ENCODE data around the gene NPIPB4. TPM values are rescaled to one million over a fixed set of nuclear protein-coding genes. Genes with fewer than 3 reads are reported as not detected.
"Not testable (repeated sequence)": the region's sequence is repeated elsewhere in the genome, so short reads cannot be mapped to it uniquely, and the experiment has no call there.

Gene NPIPB4
- 100 to 1,000 TPM; 196 to 272 TPM for total RNA-seq

DNA sequence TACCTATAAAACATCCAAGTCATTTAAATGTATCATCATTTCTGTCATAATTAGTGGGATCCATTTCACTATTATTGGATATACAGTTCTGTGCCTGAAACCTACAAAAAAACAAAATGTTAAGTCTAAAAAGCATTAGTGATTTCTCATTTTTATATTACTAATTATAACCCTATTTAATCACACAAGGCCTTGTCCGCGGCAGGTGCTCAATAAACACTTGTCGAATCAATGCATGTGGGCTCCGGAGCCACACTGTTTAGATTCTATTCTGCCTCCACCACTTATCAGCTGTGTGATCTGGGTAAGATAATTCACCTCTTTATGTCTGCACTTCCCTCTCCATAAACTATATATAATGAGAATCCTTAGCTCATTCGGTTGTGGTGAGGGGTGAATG is at the start of gene NPIPB4:
Gene NPIPB4 (minus strand): TSS at position 101 of the 400 bp plus-strand sequence. CDS start 378 bp downstream, outside the sequence.
- ATAC-seq; CTCF ChIA-PET; H3K4me3 Mint-ChIP-seq; H3K9me3 Mint-ChIP-seq (ENCODE audit: low read depth); DNase-seq; H3K4me1 Mint-ChIP-seq; H3K27ac Mint-ChIP-seq; H3K27me3 Mint-ChIP-seq; H3K36me3 Mint-ChIP-seq: not testable (repeated sequence)

DNA sequence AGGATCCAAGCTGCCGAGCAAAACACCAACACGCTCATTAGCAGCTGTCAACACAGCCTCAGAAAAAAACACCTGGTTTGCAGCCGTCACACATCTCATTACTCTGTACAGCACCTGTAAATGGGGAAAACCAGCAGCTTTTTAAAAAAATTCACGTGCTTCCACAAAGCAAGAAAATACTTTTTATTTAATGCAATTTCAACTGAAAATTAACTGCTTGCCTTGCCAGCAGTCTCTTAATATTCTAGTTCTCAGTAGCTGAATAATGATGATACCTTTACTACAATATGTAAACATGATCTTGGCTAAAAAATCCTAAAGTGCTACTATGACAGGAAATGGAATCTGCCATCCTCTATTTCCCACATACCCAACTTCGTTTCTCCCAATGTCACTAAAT is 41.4 kb upstream of the NPIPB4 start:
- H3K27me3 Mint-ChIP-seq; H3K4me1 Mint-ChIP-seq; ATAC-seq; DNase-seq; H3K36me3 Mint-ChIP-seq; H3K27ac Mint-ChIP-seq; H3K9me3 Mint-ChIP-seq (ENCODE audit: low read depth); CTCF ChIA-PET; H3K4me3 Mint-ChIP-seq: not testable (repeated sequence)

DNA sequence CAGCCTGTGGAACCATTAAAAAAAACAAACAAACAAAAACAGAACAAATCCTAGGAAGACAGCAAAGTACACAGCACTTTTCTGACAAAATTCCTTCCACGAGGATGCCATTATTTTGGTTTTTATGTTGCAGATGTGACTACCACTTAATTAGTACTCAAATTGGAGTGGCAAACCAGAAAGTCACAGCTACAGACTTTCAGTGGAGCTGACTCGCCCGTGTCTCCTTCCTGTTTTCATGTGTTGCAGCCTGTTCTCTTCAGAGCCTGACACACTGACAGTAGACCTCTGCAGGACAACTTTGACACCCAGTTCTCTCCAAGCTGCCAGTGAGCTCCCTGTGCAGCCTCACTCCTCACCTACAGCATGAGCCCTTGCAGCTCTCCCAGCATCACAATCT is 24.4 kb upstream of the NPIPB4 start:
- DNase-seq: peak; percentile 49
- H3K27ac Mint-ChIP-seq; H3K27me3 Mint-ChIP-seq; H3K4me3 Mint-ChIP-seq; H3K36me3 Mint-ChIP-seq; ATAC-seq; H3K9me3 Mint-ChIP-seq (ENCODE audit: low read depth); CTCF ChIA-PET; H3K4me1 Mint-ChIP-seq: not testable (repeated sequence)

DNA sequence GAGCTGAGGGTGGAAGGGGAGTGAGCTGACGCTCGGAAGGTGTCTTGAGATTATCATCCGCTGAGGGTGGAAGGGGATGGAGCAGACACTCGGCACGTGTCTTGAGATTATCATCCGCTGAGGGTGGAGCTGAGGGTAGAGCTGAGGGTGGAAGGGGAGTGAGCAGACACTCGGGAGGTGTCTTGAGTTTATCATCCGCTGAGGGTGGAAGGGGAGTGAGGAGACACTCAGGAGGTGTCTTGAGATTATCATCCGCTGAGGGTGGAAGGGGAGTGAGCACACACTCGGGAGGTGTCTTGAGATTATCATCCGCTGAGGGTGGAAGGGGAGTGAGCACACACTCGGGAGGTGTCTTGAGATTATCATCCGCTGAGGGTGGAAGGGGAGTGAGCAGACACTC is 20.4 kb downstream of the NPIPB4 start:
- H3K27me3 Mint-ChIP-seq; H3K4me1 Mint-ChIP-seq; CTCF ChIA-PET; H3K9me3 Mint-ChIP-seq (ENCODE audit: low read depth); H3K4me3 Mint-ChIP-seq; H3K36me3 Mint-ChIP-seq; H3K27ac Mint-ChIP-seq; DNase-seq; ATAC-seq: not testable (repeated sequence)

DNA sequence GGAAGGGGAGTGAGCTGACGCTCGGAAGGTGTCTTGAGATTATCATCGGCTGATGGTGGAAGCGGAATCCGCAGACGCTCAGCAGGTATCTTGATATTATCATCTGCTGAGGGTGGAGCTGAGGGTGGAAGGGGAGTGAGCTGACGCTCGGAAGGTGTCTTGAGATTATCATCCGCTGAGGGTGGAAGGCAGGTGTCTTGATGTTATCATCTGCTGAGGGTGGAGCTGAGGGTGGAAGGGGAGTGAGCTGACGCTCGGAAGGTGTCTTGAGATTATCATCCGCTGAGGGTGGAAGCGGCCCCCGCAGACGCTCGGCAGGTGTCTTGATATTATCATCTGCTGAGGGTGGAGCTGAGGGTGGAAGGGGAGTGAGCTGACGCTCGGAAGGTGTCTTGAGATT is 21.2 kb downstream of the NPIPB4 start:
- ATAC-seq; CTCF ChIA-PET; H3K4me3 Mint-ChIP-seq; H3K27me3 Mint-ChIP-seq; H3K27ac Mint-ChIP-seq; DNase-seq; H3K9me3 Mint-ChIP-seq (ENCODE audit: low read depth); H3K4me1 Mint-ChIP-seq; H3K36me3 Mint-ChIP-seq: not testable (repeated sequence)

DNA sequence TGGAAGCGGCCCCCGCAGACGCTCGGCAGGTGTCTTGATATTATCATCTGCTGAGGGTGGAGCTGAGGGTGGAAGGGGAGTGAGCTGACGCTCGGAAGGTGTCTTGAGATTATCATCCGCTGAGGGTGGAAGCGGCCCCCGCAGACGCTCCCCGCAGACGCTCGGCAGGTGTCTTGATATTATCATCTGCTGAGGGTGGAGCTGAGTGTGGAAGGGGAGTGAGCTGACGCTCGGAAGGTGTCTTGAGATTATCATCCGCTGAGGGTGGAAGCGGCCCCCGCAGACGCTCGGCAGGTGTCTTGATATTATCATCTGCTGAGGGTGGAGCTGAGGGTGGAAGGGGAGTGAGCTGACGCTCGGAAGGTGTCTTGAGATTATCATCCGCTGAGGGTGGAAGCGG is 21.8 kb downstream of the NPIPB4 start:
- H3K4me3 Mint-ChIP-seq; H3K27me3 Mint-ChIP-seq; H3K36me3 Mint-ChIP-seq; DNase-seq; H3K9me3 Mint-ChIP-seq (ENCODE audit: low read depth); ATAC-seq; H3K27ac Mint-ChIP-seq; CTCF ChIA-PET; H3K4me1 Mint-ChIP-seq: not testable (repeated sequence)

DNA sequence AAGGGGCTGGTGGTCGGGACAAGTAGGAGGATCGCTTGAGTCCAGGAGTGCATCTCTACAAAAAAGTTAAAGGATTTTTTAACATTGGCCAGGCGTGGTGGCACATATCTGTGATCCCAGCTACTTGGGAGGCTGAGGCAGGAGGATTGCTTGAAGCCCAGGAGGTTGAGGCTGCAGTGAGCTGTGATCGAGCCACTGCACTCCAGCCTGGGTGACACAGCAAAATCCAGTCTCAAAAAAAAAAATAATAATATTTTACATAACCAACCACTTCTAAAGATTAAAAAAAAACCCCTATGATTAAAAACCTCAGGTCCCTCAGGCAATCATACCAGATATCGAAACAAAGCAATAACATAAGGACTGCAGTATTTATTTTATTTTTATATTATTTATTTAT is 23.3 kb downstream of the NPIPB4 start:
- H3K36me3 Mint-ChIP-seq; H3K27me3 Mint-ChIP-seq; H3K9me3 Mint-ChIP-seq (ENCODE audit: low read depth); CTCF ChIA-PET; ATAC-seq; DNase-seq; H3K27ac Mint-ChIP-seq; H3K4me3 Mint-ChIP-seq; H3K4me1 Mint-ChIP-seq: not testable (repeated sequence)

DNA sequence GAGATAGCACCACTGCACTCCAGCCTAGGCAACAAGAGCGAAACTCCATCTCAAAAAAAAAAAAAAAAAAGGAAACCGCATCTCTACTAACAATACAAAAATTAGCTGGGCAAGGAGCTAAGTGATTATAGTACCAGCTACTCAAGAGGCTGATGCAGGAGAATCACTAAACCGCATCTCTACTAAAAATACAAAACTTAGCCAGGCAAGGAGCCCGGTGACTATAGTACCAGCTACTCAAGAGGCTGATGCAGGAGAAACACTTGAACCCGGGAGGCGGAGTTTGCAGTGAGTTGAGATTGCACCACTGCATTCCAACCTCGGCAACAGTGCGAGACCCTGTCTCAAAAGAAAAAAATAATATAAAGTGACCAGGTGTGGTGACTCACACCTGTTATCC is 27.6 kb downstream of the NPIPB4 start:
- H3K27me3 Mint-ChIP-seq; H3K4me3 Mint-ChIP-seq; H3K4me1 Mint-ChIP-seq; H3K27ac Mint-ChIP-seq; DNase-seq; H3K9me3 Mint-ChIP-seq (ENCODE audit: low read depth); ATAC-seq; H3K36me3 Mint-ChIP-seq; CTCF ChIA-PET: not testable (repeated sequence)

DNA sequence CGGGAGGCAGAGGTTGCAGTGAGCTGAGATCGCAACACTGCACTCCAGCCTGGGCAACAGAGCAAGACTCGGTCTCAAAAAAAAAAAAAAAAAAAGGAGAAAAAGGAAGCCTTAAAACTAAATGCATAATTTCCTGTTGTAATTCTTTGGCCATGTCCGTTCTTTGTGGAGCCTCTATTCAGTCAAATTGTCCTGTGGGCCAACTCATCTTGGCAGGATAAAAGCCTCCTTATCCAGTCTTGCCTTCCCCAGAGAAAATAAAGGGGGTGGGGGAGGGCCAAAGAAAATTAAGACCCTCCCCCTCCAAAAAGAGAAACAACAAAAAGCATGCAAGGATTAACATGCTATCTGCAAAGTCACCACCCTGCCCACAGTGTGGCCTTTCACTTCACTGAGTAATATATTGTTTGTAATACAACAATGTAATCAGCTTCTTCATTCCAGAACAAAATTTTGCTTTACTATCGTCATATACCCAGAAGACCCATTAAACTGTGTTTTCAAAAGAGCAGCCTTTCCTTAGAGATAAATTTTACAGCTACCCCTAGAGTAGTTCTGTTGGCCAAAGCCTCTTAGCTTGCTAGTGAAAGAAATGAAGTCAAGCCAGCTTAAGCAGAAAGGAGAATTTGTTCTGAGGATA is 31.4 kb downstream of the NPIPB4 start:
- H3K27me3 Mint-ChIP-seq; H3K36me3 Mint-ChIP-seq; H3K27ac Mint-ChIP-seq; H3K4me1 Mint-ChIP-seq; ATAC-seq; CTCF ChIA-PET; H3K4me3 Mint-ChIP-seq; DNase-seq; H3K9me3 Mint-ChIP-seq (ENCODE audit: low read depth): not testable (repeated sequence)

DNA sequence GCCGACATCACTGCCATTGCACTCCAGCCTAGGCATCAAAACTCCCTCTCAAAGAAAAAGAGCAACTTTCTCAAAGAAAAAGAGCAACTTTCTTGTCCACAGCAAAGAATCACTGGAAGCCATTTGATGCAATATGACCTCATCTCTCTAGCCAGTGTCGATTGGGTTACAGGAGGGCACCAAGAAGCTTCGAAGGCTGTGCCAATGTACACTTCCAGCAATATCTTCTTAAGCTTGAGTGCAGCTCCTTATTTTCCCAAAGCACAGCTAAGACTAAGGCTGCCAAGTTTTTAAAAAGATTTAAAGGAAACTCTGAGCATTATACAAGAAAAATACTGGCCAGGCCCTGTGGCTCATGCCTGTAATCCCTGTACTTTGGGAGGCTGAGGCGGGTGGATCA is 32.0 kb downstream of the NPIPB4 start:
- DNase-seq; H3K9me3 Mint-ChIP-seq (ENCODE audit: low read depth); ATAC-seq; H3K4me1 Mint-ChIP-seq; H3K27ac Mint-ChIP-seq; CTCF ChIA-PET; H3K27me3 Mint-ChIP-seq; H3K4me3 Mint-ChIP-seq; H3K36me3 Mint-ChIP-seq: not testable (repeated sequence)

DNA sequence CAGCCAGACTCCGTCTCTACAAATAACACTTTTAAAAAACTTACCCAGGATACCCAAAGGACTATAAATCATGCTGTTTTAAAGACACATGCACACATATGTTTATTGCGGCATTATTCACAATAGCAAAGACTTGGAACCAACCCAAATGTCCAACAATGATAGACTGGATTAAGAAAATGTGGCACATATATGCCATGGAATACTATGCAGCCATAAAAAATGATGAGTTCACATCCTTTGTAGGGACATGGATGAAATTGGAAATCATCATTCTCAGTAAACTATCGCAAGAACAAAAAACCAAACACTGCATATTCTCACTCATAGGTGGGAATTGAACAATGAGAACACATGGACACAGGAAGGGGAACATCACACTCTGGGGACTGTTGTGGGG is 34.3 kb downstream of the NPIPB4 start:
- H3K36me3 Mint-ChIP-seq; H3K9me3 Mint-ChIP-seq (ENCODE audit: low read depth); DNase-seq; CTCF ChIA-PET; H3K27me3 Mint-ChIP-seq; ATAC-seq; H3K4me3 Mint-ChIP-seq; H3K27ac Mint-ChIP-seq: not testable (repeated sequence)
- H3K4me1 Mint-ChIP-seq: peaks cover 18% of the 10 kb centered on the region

DNA sequence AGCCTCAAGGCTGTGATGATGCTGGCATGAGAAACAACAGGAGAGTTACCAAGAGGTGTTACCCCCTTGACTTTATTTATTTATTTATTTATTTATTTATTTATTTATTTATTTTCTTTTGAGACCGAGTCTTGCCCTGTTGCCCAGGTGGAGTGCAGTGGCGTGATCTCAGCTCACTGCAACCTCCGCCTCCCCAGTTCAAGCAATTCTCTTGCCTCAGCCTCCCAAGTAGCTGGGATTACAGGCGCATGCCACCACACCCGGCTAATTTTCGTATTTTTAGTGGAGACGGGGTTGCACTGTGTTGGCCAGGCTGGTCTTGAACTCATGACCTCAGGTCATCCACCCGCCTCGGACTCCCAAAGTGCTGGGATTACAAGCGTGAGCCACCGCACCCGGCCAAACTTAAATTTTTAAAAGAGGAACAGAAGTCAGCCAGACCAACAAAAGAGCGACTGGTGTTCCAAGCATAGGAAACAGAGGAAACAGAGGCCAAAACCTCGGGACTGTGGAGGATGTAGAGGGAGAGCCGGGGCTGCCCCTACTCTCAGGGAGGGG is 36.6 kb downstream of the NPIPB4 start:
- ATAC-seq; H3K27me3 Mint-ChIP-seq; H3K36me3 Mint-ChIP-seq; DNase-seq; H3K9me3 Mint-ChIP-seq (ENCODE audit: low read depth): not testable (repeated sequence)
- H3K4me3 Mint-ChIP-seq: peak overlapping the region; percentile 86
- peak overlapping the region; percentile 95 for H3K27ac Mint-ChIP-seq
- CTCF ChIA-PET: interaction anchor here (1.6 to 1.7 kb wide), 2 partner anchors 114 to 257 kb away, joined by 4 to 5 read pairs; no protein-coding TSS in a partner anchor
- H3K4me1 Mint-ChIP-seq: peaks cover 22% of the 10 kb centered on the region

DNA sequence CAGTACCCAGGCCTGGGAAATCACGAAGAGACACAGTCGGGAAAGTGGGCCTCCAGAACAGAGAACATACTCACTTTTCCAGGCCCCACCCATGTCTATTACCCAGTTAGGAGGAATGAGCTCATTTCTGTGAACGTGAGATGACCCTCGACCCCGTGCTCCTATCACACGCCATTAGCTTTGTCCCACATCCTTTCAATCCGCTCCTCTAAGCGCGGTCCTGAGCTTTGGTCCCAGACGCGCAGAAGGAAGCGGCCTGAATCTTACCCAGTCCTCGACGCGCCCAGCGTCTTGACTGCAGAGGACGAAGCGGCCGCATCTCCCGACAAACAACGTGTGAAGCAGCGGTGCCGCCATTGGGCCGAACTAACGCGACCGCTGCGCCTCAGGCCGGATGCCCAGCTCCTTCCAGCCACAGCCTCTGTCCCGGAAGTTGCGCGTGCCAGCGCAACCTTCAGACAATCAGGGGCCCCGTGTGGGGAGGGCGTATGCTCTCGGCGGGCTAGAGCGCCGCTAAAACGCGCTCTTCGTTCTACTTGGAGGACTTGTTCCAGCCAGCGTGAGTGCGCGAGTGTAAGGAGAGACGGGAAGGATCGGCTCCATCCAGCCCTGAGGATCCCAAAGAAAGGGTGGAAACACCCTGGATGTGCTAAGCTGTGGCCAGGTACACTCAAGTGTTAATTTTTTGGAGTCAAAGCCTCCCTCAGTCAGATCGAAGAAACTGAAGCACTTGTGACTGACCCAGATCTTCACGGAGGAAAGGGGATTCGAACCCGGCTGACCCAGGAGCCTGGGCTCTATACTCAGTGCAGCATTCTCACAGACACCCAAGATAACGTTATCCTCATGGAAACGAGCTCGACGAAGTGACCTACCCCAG is 37.3 kb downstream of the NPIPB4 start:
- peak overlapping the region; percentile 86 for H3K4me3 Mint-ChIP-seq
- ATAC-seq: peak; percentile 99
- not testable (repeated sequence) for H3K27me3 Mint-ChIP-seq; H3K9me3 Mint-ChIP-seq (ENCODE audit: low read depth); H3K36me3 Mint-ChIP-seq
- CTCF ChIA-PET: interaction anchor here (1.6 to 1.7 kb wide), 2 partner anchors 114 to 257 kb away, joined by 4 to 5 read pairs; no protein-coding TSS in a partner anchor
- DNase-seq: peak; percentile 81
- peaks cover 22% of the 10 kb centered on the region for H3K4me1 Mint-ChIP-seq
- peak overlapping the region; percentile 95 for H3K27ac Mint-ChIP-seq

DNA sequence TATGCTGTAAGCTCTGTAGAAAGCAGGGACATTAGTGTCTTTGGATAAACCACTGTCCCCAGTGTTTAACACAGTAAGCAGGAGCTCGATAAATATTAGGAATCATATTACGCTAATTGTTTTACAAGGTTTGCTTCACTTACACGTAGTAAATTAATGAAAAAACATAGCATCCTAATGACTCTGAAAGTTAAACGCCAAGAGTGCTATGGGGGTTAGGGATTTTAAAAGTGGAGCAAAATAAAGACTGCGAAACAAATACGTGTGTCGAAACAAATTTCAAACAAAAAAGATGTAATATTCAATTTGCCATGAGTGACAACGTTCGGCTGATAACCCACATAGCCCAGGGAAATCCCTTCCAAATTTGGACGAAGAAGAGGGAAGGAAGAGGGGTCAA is 37.9 kb downstream of the NPIPB4 start:
- peak overlapping the region; percentile 86 for H3K4me3 Mint-ChIP-seq
- ATAC-seq; H3K27me3 Mint-ChIP-seq; H3K9me3 Mint-ChIP-seq (ENCODE audit: low read depth); DNase-seq; H3K36me3 Mint-ChIP-seq: not testable (repeated sequence)
- peak overlapping the region; percentile 95 for H3K27ac Mint-ChIP-seq
- peaks cover 22% of the 10 kb centered on the region for H3K4me1 Mint-ChIP-seq
- CTCF ChIA-PET: interaction anchor here (1.6 to 1.7 kb wide), 2 partner anchors 115 to 258 kb away, joined by 4 to 5 read pairs; no protein-coding TSS in a partner anchor

Data from activated CD8-positive, alpha-beta memory T cell treated with anti-CD3 and anti-CD28 coated beads, Interleukin-2, amount 10 ng/mL, durations not matched to agents 7 days and 5 days (primary cell).